HG03439 (cell line): ENCODE results near the gene ZNF428.
"Not testable (repeated sequence)": the region's sequence is repeated elsewhere in the genome, so short reads cannot be mapped to it uniquely, and the experiment has no call there.

Source experiments
- ATAC-seq: cut with Tn5 transposase; IDR thresholded peaks from one replicate; pipeline ENCODE4 v1.9.1; 2021; ENCODE audit warnings: mild to moderate bottlenecking, moderate library complexity; ENCODE audit not compliant: unreplicated experiment

Gene ZNF428

GRCh38 chr19:43640424-43640757 is 21.0 kb upstream of the ZNF428 start:
- no peak for ATAC-seq

GRCh38 chr19:43639519-43640423 is 20.3 kb upstream of the ZNF428 start, which contains the start of gene CADM4:
Gene CADM4 (minus strand): TSS chr19:43639850. CDS start chr19:43639790, 60 bp downstream.
- no peak for ATAC-seq

- no peak for ATAC-seq
Observed at GRCh38 chr19:43638995-43639518, 19.6 kb upstream of the ZNF428 start.

DNA sequence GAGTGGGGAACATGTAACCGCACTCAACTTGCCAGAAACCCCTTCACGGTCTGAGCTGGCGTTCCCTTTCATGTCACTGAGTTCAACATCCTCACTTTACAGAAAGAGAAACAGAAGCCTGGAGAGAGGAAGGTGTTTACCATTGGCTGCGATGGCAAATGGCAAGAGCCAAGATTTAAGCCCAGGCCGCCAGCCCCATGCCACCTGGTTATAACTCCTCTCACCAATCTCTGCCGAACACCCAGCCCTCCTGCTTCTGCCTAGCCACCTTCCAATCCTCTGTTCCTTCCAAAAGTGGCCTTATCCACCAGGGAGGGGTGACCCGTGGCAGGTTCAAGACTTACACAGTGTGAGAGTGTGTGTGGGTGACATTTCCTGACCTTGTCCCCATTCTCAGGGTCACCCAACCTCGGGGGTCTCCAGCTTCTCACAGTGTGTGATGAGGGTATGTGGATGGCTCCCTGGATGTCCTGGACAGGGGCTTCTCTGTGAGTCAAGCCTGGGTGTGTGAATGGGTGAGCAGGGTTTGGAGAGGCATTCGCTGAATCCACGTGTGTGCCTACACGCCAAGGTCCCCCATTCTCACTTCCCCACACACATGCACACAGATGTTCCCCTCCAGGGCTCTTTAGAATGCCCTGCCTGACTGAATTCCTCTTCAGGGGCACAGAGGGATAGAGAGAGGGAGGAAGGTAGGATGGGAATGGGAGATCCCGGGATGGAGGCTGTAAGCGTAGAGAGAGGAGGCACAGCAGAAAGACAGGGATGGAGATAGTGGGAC is 19.0 kb upstream of the ZNF428 start:
- no peak for ATAC-seq

DNA sequence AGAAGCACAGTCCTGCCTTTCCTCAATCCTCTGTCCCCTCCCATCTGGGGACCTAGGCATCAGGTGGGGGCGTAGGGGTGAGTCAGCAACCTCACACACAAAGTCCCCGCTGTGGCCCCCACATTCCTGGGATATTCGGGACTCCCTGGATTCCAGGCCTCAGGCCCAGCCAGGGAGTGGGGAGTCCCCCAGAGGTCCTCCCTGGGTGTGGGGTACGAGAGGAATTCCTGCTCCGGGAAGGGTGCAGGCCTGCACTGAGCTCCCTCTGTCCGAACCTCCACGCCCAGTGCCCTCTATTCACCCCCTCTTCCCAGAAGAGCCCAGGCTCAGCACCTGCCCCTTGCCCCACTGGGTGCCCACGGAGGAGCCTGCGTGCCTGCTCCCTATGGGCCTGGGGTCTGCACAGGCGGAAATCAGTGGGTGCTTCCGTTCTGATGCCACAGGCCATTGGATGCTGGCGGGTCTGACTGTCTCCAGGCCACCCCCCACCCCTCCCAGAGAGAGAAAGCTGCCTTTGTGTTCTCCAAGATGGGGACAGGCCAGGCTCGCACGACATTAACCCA is 16.8 kb upstream of the ZNF428 start:
- ATAC-seq, result no peak

DNA sequence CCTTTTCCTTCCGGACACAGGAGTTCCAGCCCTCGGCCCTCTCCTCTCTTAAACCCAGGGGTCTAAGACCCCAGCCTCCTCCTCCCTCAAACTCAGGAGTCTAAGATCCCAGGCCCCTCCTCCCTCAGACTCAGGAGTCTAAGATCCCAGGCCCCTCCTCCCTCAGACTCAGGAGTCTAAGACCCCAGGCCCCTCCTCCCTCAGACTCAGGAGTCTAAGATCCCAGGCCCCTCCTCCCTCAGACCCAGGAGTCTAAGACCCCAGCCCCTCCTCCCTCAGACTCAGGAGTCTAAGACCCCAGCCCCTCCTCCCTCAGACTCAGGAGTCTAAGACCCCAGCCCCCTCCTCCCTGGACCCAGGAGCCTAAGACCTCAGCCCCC is 16.1 kb upstream of the ZNF428 start:
- ATAC-seq, result not testable (repeated sequence)

GRCh38 chr19:43634872-43635560 is 15.6 kb upstream of the ZNF428 start:
- ATAC-seq, result no peak

GRCh38 chr19:43634506-43634871 is 15.1 kb upstream of the ZNF428 start:
- no peak for ATAC-seq

DNA sequence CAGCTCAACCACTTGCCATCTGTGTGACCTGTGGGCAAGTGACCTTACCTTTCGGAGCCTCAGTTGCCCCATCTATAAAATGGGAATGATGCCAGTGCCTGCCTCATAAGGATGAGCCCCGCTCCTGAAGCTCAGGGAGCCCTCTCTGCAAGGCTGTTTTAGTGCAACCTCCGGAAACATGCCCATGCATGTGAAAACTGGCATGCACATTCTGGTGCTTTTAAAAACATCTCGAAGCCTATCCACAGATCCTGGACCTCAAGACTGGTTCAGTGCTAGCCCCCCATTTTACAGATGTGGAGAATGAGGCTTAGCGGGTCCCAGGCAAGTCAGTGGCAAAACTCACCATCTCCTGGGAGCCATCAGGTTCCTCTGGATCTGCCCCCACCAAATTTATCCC is 14.6 kb upstream of the ZNF428 start:
- ATAC-seq, result no peak

GRCh38 chr19:43633520-43633919 is 14.1 kb upstream of the ZNF428 start:
- no peak for ATAC-seq

DNA sequence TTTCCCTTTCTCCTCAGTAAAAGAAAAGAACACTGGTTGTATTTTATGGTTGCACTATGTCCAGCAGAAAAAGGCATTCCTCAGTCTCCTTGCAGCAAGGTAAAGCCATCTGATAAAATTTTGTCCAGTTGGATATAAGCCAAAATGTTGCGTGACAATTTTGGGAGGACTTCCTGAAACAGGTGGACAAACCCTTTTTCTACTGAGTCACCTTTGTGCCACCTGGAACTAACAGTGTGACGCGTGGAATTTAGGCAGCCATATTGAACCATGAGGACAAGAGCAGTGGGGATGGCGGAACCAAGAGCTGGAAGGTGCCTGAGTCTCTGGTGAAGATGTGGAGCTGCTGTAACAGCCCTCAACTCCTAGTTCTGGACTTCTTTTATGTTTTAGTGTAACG is 12.1 kb upstream of the ZNF428 start:
- ATAC-seq, result no peak

DNA sequence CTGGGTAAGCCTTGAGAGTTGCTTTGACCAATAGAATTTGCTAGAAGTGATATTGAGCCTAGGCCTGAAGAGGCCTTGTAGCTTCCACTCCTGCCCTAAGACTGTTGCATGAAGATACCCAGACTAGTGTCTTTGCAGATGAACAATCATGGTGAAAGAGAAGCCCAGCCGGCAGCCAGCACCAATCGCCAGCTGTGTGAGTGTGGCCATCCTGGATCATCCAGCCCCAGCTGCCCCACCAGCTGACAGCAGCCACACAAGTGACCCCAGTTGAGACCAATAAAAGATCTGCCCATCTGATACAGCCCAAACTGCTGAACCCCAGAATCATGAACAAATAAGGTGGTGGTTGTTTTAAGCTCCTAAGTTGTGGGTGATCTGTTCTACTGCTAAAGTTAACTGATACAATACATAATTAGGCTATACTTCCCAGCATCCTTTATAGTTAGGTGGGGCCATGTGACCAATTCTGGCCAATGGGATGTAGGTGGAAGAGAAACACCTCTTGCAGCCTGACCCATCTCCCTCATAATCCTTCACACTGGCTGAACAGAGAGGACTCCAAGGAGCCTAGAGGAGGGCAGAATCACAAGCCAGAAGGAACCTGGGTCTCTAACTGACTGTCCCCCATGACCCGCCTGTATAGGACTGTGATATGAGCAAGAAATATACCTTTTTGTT is 9.4 kb upstream of the ZNF428 start:
- ATAC-seq, result no peak

DNA sequence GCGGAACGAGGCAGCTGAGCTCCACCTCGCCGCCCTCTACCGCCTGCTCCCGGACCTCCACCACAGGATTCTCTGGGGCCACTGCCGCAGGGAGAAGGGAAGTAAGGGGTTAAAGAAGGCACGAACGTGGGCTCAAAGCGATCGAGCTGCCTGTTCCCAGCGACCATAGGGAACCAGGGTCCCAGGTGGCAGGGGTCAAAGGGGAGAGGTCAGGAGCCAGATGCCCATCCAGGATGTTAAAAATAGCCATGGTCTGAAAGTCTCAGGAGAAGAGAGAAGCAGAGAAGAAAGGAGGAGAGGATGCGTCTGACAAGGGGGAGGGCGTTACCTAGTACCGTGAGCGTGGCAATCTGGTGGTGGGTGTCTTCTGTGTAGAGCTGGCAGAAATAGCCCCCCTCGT is 7.4 kb upstream of the ZNF428 start:
- no peak for ATAC-seq

- no peak for ATAC-seq
Observed at GRCh38 chr19:43625918-43626579, 6.6 kb upstream of the ZNF428 start.

DNA sequence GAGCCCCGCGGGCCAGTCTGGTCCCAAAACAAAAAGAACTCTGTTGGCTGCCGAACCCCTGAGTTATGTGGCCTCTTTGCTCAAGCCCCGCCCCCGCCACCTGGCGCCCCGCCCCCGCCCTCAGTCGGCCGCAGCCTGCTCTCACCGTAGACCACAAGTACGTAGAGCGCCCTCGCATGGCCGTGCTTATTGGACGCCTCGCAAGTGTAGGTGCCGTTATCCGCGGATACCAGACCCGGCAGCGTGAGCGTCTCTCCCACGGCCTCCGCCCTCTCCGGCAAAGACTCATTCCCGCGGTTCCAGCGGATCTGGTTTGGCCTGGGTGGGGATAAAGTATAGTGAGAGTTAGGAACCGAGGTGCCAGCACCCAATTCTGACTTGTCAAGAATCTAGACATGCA is 5.5 kb upstream of the ZNF428 start:
- ATAC-seq, result no peak

DNA sequence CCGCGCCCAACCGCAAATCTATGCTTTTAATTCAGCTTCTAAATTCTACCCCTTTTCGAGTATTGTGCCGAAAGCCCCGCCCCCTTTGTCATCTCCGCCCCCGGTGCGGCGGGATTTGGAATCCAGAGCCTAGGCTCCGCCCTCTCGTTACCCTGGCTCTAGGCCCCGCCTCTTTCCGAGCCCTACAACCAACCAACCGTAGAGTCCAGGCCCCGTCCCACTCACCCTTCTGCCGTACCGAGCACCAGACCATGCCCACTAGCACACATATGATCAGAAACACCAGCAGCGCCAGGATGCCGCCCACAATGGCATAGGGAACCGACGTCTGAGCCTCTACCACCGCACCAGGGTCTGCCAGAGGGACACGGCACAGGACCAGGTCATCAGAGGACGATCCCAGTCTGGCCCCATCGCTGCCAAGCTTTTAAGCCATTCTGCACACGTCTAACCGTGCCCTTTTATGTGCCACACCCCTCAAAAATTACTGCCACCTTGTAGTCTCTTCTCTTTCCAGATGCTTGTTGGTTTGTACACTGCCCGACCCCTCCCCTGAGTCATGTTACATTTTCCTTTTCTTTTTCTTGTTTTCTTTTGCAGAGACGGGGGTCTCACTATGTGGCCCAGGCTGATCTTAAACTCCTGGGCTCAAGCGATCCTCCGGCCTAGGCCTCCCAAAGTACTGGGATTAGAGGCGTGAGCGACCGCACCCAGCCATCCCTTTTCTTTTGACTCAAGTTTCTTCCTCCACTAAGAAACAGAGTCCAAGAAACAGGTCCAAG is 4.7 kb upstream of the ZNF428 start:
- no peak for ATAC-seq

- ATAC-seq, result no peak
Observed at GRCh38 chr19:43622956-43623355, 3.5 kb upstream of the ZNF428 start.

GRCh38 chr19:43622070-43622469 is 2.6 kb upstream of the ZNF428 start:
- ATAC-seq, result no peak
